Gastrocnemius medialis (tissue), 4 donors: ENCODE results near the gene KLK11.

ENCODE experiments used
- POLR2A ChIP-seq, 2 donors: fragments of 450-650 bp; IDR thresholded peaks; one replicate each; pipeline ENCODE4 v1.6.1; 2017; ENCODE audit warnings: antibody characterized with exemption in 2 of 2, mild to moderate bottlenecking in 2 of 2, moderate library complexity in 2 of 2
- TF ChIP-seq, protein P1 (sequence below), 5 experiments: fragments of 450-650 bp in 3 of 5; fragments of 200-600 bp in 2 of 5; sonication (generic) in 2 of 5; IDR thresholded peaks in 4 of 5; conservative IDR thresholded peaks in 1 of 5; 1 replicate in 4 of 5; 2 replicates in 1 of 5; pipeline ENCODE4 v1.5.1; 2016 to 2019; ENCODE audit warnings: antibody characterized with exemption in 5 of 5, mild to moderate bottlenecking in 3 of 5, moderate library complexity in 3 of 5

DNA sequence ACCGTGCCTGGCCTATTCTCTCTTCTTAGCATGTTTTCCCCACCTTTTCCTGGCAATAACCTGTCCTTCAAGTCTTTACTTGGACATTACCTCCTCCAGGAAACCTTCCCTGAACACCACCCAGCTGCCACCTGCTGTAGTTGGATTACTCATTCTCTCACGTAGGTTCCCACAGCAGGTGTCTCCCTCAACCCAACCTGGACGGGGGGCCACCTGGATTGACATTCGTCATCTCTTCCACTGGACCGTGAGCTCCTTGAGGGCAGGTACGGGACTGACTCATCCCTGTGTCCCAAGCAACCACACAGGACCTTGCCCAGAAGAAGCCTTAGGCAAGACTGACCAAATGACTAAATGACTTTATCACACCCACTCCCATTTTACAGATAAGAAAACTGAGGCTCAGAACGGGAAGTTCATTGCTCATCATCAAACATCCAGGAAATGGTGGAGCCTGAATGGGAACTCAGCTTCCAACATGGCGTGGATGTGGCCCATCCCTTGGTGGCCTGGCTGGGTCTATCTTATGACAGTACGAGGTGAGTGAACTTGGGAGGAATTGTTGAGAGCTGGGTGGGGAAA, 53.5 kb downstream of the KLK11 start:
- no peak for TF ChIP-seq POLR2A (IDR thresholded peaks at IDR 0.05)
- TF ChIP-seq, protein P1, sequence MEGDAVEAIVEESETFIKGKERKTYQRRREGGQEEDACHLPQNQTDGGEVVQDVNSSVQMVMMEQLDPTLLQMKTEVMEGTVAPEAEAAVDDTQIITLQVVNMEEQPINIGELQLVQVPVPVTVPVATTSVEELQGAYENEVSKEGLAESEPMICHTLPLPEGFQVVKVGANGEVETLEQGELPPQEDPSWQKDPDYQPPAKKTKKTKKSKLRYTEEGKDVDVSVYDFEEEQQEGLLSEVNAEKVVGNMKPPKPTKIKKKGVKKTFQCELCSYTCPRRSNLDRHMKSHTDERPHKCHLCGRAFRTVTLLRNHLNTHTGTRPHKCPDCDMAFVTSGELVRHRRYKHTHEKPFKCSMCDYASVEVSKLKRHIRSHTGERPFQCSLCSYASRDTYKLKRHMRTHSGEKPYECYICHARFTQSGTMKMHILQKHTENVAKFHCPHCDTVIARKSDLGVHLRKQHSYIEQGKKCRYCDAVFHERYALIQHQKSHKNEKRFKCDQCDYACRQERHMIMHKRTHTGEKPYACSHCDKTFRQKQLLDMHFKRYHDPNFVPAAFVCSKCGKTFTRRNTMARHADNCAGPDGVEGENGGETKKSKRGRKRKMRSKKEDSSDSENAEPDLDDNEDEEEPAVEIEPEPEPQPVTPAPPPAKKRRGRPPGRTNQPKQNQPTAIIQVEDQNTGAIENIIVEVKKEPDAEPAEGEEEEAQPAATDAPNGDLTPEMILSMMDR (IDR thresholded peaks at IDR 0.05 in 4 of 5, conservative IDR thresholded peaks at IDR 0.05 in 1 of 5): no peak
